HG03457 (cell line): ENCODE measurements around the gene SHROOM1.
"Not testable (repeated sequence)": the region's sequence is repeated elsewhere in the genome, so short reads cannot be mapped to it uniquely, and the experiment has no call there.

Experiments
- ATAC-seq: cut with Tn5 transposase; IDR thresholded peaks from one replicate; pipeline ENCODE4 v1.9.1; 2021; ENCODE audit warnings: moderate number of reproducible peaks; ENCODE audit not compliant: unreplicated experiment

The SHROOM1 gene

DNA sequence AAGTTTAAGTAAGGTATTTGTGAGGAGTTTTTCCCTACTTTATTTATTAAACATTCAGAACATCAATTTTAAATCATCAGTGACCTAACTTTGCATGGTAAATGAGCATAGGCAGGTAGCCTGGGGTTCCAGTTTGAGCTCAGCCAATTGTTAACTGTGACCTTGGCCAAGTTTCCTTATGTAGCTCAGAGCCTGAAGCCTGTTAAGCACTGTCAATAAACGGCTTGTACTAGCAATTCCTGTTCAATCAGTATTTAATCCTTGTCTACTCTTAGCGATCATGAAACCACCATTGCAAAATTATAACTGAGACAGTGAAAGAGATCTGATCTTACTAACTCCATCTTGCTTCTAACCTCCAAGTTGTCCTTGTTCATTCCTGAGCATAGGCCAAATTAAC lies 22.0 kb downstream of the SHROOM1 start:
- no peak for ATAC-seq

DNA sequence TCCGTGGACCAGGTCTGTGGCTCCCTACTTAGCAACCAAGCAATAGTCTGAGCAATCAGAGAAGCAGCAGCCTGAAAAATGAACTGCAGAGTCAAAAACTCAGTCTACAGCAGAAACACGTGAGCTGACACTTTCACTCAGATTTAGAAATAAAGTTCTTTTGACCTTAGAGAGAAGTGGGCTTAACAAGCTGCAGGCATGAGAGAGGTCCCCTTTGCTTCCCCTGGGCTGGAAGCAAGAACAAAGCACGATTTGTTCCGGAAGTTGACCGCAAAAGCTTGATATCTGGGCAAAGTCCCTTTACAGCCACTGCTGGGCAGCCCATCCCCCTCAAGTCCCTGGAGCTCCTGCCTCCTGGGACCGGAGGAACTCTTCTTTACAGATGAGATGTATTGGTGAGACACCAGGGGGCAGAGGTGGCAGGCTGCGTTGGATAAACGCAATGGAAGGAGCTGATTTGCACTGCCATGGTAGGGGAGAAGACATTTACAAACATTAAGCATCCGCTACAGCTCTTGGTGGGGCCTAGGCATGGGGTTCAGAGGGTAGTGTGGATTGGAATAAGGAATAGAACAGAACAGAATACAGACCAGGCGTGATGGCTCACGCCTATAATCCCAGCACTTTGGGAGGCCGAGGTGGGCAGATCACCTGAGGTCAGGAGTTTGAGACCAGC lies 23.1 kb downstream of the SHROOM1 start:
- no peak for ATAC-seq

- not testable (repeated sequence) for ATAC-seq
Measured at GRCh38 chr5:132806804-132807162, 23.7 kb downstream of the SHROOM1 start.

DNA sequence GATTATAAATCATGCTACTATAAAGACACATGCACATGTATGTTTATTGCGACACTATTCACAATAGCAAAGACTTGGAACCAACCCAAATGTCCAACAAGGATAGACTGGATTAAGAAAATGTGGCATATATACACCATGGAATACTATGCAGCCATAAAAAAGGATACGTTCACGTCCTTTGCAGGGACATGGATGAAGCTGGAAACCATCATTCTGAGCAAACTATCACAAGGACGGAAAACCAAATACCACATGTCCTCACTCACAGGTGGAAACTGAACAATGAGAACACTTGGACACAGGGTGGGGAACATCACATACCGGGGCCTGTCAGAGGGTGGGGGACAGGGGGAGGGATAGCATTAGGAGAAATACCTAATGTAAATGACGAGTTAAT lies 24.6 kb downstream of the SHROOM1 start:
- not testable (repeated sequence) for ATAC-seq

GRCh38 chr5:132804219-132804618 lies 26.2 kb downstream of the SHROOM1 start:
- not testable (repeated sequence) for ATAC-seq

DNA sequence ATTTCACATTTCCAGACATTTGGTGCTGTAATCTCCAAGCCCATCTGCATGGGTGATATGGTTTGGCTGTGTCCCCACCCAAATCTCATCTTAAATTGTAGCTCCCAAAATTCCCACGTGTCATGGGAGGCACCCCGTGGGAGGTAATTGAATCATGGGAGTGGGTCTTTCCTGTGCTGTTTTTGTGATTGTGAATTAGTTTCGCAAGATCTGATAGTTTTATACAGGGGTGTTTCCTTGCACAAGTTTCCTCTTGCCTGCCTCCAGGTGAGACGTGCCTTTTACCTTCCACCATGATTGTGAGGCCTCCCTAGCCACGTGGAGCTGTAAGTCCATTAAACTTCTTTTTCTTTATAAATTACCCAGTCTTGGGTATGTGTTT lies 27.8 kb downstream of the SHROOM1 start:
- ATAC-seq: not testable (repeated sequence)

- no peak for ATAC-seq
Measured at GRCh38 chr5:132802044-132802684, 28.3 kb downstream of the SHROOM1 start.

- no peak for ATAC-seq
Measured at GRCh38 chr5:132800545-132800944, 29.9 kb downstream of the SHROOM1 start.

DNA sequence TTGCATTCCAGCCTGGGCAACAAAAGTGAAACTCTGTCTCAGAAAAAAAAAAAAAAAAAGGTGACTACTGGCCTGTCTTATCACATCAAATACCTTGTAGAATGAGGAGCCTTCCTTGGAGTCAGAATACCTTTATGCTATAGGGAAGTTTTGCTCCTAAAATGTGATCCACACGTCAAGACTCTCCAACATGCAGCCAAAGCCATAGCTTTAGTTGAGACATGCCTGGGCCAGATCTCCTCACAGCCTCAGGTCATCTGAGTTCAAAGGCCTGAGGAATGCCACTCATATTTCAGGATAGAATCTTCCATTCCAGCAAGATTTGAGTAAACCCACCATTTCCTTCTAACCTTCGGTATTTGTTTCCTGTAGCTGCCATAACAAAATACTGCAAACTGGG lies 31.1 kb downstream of the SHROOM1 start:
- ATAC-seq: no peak

GRCh38 chr5:132797651-132798050 lies 32.8 kb downstream of the SHROOM1 start:
- no peak for ATAC-seq

GRCh38 chr5:132791026-132791425 lies 39.4 kb downstream of the SHROOM1 start:
- ATAC-seq: no peak

- no peak for ATAC-seq
Measured at GRCh38 chr5:132790201-132790865, 40.1 kb downstream of the SHROOM1 start.

GRCh38 chr5:132788990-132789886 lies 41.2 kb downstream of the SHROOM1 start:
- ATAC-seq: no peak

DNA sequence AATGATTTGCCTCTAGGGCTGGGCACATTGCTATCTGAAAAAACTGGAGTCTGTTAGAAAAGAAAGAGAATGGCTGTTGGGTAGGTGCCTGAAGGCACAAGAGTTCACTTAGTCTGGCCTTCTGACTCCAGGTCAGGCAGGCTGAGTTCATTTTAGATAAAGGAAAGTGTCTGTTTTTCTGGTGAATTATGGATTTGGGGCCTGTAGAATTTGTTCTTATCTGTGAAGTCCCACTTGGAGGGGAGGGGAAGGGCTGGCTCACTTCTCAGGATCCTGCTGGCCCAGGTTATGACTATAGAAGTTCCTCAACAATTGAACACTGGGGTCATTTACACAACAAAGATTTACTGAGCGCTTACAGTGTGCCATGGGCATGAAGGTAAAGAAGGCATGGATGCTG lies 41.9 kb downstream of the SHROOM1 start:
- ATAC-seq: no peak

DNA sequence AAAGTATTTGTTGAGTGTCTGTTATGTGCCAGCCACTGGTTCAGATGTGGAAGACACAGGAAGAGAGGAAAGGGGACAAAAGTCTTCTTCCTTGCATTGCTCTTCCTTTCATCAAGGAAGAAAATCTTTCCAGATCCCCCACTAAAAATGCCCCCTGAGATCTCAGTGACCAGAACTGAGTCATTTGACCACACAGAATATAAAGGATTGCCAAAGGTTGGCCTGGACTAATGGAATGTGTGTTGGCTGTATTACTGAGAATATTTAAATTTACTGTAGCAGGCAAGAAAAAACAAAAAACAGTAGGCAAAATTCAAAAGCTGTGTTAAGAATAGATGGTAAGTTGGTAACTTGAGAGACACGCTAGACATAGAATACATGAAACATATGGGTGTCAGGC lies 43.4 kb downstream of the SHROOM1 start:
- no peak for ATAC-seq

- ATAC-seq: no peak
Measured at GRCh38 chr5:132785864-132786263, 44.6 kb downstream of the SHROOM1 start.

DNA sequence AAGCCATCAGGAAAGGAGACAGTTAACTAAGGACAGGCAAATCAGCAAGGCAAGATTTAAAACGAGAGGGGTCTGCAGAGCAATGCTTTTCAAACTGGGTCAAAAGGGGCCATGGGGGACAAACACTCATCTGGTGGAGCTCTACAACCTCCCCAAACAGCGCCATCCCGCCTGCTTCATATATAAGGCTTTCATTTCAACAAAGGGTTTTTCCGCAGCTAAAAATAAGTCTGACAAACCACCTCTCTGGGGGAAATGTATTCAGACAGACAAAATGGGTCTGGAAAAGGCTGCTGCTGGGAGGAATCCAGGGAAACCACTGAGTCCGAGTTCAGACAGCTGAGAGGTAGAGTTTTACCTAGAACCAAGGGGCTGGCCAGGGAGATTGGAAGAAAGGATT lies 45.1 kb downstream of the SHROOM1 start:
- no peak for ATAC-seq

DNA sequence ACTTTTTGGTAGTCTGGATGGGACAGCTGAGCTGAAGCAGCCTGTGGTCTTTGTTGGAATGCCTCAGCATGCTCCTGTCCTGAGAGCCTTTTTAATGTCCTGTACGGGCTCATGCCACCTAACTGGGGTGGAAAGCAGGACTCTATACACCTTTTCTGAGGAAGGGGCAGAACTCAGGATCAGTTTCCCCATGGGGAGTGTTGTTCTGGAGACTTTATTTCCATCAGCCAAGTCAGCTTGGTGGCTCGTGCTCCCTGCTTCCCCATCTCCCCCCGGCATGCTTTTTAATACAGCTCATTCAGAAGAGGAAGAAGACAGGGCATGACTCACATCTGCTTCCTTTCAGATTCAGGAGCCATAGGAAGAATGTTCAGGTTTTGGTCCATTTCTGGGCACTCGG lies 48.3 kb downstream of the SHROOM1 start:
- ATAC-seq: no peak

GRCh38 chr5:132781029-132781428 lies 49.4 kb downstream of the SHROOM1 start:
- ATAC-seq: no peak

- no peak for ATAC-seq
Measured at GRCh38 chr5:132780577-132780976, 49.9 kb downstream of the SHROOM1 start.

- ATAC-seq: no peak
Measured at GRCh38 chr5:132779961-132780360, 50.5 kb downstream of the SHROOM1 start.
